IMR-90 (cell line): ENCODE measurements around the gene CCND1.

ENCODE experiments used
- CEBPB ChIP-seq: IDR thresholded peaks from 2 replicates; pipeline ENCODE4 v1.6.1; 2012; ENCODE audit warnings: low read depth, low read length, improper control_type of control experiment
- CTCF ChIP-seq: conservative IDR thresholded peaks from 2 replicates; pipeline ENCODE4 v1.5.1; 2012; ENCODE audit warnings: mild to moderate bottlenecking, low read depth, low read length, improper control_type of control experiment
- FOS ChIP-seq: fragments of 150-350 bp; IDR thresholded peaks from 2 replicates; pipeline ENCODE4 v1.6.1; 2016; ENCODE audit warnings: low read depth, low read length
- NFE2L2 ChIP-seq: fragments of 150-350 bp; IDR thresholded peaks from 2 replicates; pipeline ENCODE4 v1.6.1; 2016; ENCODE audit warnings: low read depth, mild to moderate bottlenecking, low read length
- POLR2A ChIP-seq: IDR thresholded peaks from 2 replicates; pipeline ENCODE4 v1.6.1; 2012; ENCODE audit warnings: mild to moderate bottlenecking, low read depth, low read length
- RAD21 ChIP-seq: IDR thresholded peaks from 2 replicates; pipeline ENCODE4 v1.6.1; 2012; ENCODE audit warnings: low read length, improper control_type of control experiment
- SMC3 ChIP-seq: fragments of 150-350 bp; IDR thresholded peaks from 2 replicates; pipeline ENCODE4 v1.6.1; 2016; ENCODE audit warnings: low read depth, mild to moderate bottlenecking, antibody characterized with exemption, low read length, moderate library complexity

GRCh38 chr11:69670158-69670845 lies 29.3 kb downstream of the CCND1 start:
- peak; percentile 94 for TF ChIP-seq RAD21
- TF ChIP-seq CEBPB, result no peak
- peak; percentile 63 for TF ChIP-seq POLR2A
- peak; percentile 94 for TF ChIP-seq CTCF
- no peak for TF ChIP-seq FOS
- TF ChIP-seq NFE2L2, result no peak
- peak; percentile 86 for TF ChIP-seq SMC3
